ENCODE data around the gene FADD.

DNA sequence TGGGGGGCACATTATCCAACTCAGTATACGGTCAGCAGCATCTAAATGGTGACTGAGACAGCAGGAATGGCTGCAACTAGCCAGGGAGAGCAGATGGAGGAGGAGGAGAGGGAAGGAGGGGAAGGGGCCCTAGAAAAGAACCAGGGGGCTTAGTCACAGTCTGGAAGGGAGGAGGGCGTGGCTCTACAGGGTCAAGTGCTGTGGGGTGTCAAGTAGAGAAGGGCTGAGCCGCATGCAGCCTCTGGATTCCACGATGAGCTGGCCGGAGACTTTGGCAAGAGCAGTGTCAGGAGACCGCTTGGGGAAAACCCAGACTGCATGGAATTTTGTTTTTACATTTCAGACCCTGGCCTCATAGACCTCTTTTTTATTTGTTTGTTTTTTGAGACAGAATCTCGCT is 41.6 kb downstream of the FADD start:
- TF ChIP-seq, protein P1, sequence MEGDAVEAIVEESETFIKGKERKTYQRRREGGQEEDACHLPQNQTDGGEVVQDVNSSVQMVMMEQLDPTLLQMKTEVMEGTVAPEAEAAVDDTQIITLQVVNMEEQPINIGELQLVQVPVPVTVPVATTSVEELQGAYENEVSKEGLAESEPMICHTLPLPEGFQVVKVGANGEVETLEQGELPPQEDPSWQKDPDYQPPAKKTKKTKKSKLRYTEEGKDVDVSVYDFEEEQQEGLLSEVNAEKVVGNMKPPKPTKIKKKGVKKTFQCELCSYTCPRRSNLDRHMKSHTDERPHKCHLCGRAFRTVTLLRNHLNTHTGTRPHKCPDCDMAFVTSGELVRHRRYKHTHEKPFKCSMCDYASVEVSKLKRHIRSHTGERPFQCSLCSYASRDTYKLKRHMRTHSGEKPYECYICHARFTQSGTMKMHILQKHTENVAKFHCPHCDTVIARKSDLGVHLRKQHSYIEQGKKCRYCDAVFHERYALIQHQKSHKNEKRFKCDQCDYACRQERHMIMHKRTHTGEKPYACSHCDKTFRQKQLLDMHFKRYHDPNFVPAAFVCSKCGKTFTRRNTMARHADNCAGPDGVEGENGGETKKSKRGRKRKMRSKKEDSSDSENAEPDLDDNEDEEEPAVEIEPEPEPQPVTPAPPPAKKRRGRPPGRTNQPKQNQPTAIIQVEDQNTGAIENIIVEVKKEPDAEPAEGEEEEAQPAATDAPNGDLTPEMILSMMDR (conservative IDR thresholded peaks at IDR 0.05) = no peak
- TF ChIP-seq ZFX (IDR thresholded peaks at IDR 0.05) = no peak

All from C4-2B (cell line).